GM21390 (cell line): Measurements from ENCODE around the gene ATP11B.

Source experiments
- ATAC-seq: cut with Tn5 transposase; IDR thresholded peaks from one replicate; pipeline ENCODE4 v1.9.1; 2021; ENCODE audit not compliant: unreplicated experiment

ATP11B gene

GRCh38 chr3:182908471-182908870, 115.2 kb downstream of the ATP11B start:
- no peak for ATAC-seq

- ATAC-seq, result no peak
Measured at GRCh38 chr3:182909318-182910040, 116.2 kb downstream of the ATP11B start.

DNA sequence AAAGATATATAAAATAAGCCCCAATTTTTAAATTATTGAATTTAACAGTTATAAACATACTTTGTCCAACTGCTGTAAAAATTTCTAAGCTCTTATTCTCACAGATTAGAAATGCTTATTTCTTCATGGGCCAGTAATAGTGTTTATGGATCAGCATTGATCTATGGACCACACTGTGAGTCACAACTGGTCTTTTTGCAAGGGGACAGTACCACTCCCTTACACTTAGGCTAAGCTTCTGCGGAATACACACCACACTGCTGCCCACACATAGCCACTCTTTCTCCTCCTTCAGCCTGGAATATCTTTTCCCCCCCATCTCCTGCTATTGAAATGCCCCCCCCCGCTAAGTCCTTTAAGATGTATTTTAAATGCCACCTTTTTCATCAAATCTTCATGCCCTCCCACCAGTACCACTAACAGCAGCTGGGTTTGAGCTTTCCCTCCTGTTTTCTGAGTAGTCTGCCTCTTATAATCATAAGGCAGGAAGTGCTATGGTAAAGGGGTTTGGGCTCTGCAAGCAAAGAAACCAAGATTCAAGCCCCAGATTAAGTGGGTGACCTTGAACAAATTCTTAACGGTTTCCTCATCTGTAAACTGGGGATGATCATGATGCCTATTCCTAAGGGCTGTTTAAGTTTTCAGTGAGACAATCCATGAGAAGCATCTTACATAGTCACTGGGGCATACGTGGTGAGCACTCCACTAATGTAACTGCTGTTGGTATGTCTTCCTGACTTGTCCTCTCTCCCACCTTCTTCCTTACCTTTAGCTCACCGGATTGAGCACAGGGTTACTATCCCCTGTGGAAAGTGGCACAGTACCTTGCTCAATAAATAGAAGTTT, 117.9 kb downstream of the ATP11B start:
- ATAC-seq, result no peak

DNA sequence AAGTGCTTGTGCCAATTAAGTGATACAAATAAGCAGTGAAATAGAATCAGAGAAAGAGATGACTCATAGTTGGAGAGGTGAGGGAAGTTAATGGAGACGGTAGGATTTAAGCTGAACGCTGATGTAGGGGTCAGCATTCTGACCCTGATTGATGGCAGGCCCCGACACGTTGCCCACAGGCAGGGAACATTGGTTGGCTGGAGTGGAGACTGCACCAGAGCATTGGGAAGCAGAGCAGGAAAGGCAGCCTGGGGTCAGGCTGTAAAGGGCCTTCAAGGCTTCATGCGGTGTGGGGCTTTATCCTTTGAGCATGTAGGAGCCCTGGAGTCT, 118.4 kb downstream of the ATP11B start:
- no peak for ATAC-seq

- no peak for ATAC-seq
Measured at GRCh38 chr3:182912474-182912873, 119.2 kb downstream of the ATP11B start.

DNA sequence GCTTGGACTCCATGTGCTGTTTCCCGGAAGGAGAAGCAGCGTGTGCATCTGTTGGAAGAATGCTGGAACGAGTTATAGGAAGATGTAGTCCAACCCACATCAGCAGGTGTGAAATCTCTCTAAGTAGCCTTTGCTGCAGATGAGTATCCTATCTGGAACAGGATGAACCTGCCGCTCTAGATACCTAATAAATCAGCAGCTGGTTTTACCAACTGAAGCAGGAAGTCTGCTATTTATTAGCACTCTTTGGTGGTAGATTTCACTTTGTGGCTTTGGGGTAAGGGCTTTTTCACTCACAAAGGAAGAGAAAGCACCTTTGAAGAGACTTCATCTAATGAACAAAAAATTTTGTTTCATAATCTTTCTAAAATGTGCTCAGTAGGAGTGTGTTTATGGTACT, 120.6 kb downstream of the ATP11B start:
- peak; percentile 91 for ATAC-seq

DNA sequence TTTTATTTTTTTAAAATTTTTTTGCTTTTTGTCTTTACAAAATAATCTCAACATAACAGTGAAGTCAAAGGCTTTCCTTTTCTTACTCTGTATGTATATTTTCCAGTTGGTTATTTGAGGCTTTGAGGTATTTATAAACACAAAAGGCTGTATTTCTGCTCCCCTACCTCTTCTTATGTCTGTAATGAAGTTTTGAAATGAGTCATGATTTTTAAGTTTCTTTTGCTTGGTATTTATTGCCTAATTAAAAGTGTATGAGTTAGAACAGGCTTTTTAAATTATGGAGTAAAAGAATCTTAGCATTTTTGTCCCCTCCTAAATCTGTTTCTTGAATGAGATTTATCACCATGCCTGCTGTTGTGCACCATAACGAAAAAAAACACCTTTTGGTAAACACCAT, 121.0 kb downstream of the ATP11B start:
- ATAC-seq, result peak; percentile 45

GRCh38 chr3:182917134-182917533, 123.8 kb downstream of the ATP11B start:
- no peak for ATAC-seq

DNA sequence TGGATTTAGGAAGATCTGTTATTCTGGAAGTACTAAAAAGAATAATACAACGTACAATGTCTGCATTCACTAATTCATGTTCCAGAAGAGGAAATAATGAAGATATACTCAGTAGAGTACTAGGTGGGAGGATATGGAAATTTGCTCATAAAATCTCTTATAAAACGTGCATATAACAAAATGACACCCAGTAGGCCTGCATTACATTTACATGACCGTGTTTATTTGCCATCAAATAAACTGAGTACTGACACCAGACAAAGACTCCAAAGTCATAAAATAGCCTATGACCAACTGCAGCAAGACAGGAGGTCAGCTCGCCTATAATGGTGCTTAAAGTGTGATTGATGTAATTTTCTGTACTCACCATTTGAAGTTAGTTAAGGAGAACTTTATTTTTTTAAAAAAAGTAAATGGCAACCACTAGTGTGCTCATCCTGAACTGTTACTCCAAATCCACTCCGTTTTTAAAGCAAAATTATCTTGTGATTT, 126.6 kb downstream of the ATP11B start:
- ATAC-seq, result no peak

DNA sequence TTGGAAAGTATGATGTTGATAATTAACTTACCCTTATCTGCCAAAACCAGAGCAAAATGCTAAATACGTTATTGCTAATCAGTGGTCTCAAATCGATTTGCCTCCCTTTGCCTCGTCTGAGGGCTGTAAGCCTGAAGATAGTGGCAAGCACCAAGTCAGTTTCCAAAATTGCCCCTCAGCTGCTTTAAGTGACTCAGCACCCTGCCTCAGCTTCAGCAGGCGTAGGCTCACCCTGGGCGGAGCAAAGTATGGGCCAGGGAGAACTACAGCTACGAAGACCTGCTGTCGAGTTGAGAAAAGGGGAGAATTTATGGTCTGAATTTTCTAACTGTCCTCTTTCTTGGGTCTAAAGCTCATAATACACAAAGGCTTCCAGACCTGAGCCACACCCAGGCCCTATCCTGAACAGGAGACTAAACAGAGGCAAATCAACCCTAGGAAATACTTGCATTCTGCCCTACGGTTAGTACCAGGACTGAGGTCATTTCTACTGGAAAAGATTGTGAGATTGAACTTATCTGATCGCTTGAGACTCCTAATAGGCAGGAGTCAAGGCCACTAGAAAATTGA, 127.3 kb downstream of the ATP11B start:
- ATAC-seq, result no peak

DNA sequence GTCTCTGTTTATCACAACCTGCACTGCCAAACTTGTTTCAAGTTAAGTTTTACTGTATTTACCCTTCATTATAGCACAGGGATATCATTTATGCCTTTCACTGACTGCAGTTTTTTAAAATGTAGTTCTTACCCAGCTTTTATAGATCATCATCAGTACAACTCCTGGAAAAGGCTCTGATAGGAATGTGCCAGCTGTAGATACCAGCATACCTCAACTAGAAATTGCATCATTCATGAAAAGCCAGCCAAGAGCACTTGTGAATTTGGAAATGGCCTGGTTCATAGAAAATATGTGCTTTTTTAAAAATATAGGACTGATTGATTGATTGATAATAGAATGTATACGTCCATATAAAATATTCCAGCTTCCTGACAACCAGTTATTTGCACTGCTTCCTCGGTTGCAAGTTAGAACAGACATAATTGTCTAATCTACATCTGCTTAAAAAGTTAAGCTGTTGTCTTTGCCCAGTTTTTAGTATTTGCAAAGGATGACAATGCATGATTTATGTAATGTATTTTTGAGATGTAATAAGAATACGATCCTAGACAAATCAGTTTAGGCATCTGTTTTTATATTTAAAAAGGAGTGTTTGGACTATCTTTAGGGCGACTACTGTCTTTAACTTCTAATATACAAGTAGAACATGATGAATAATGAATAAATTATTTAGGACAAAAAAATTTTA, 128.5 kb downstream of the ATP11B start:
- ATAC-seq, result no peak

- peak; percentile 97 for ATAC-seq
Measured at GRCh38 chr3:182925330-182925943, 132.1 kb downstream of the ATP11B start.

GRCh38 chr3:182925944-182926337, 132.6 kb downstream of the ATP11B start:
- peak; percentile 11 for ATAC-seq

- ATAC-seq, result no peak
Measured at GRCh38 chr3:182935803-182936202, 142.5 kb downstream of the ATP11B start.

GRCh38 chr3:182936239-182936917, 143.1 kb downstream of the ATP11B start:
- ATAC-seq, result no peak

- ATAC-seq, result no peak
Measured at GRCh38 chr3:182936918-182937285, 143.6 kb downstream of the ATP11B start.

DNA sequence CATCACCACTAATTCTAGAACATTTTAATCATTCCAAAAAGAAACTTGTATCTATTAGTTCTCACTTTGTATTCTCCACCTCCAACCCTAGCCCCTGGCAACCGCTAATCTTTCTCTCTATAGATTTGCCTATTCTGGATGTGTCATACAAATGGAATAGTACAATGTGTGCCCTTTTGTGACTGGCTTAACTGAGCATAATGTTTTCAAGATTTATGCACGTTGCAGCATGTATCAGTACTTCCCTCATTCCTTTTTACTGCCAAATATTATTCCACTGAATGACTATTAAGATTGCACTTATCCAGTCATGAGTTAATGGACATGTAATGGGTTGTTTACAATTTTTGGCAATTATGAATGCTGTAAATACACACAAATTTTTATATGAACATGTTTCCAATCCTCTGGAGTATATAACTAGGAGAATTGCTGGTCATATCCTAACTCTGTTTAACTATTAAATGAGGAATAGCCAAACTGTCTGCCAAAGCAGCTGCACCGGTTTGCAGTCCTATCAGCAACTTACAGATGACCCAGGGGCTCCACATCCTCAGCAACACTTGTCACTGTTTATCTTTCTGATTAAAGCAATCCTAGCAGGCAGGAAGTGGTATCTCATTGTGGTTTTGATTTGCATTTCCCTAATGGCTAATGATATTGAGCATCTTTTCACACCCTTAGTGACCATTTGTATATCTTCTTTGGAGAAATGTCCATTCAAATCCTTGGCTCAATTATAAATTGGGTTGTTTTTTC, 144.2 kb downstream of the ATP11B start:
- peak; percentile 94 for ATAC-seq

DNA sequence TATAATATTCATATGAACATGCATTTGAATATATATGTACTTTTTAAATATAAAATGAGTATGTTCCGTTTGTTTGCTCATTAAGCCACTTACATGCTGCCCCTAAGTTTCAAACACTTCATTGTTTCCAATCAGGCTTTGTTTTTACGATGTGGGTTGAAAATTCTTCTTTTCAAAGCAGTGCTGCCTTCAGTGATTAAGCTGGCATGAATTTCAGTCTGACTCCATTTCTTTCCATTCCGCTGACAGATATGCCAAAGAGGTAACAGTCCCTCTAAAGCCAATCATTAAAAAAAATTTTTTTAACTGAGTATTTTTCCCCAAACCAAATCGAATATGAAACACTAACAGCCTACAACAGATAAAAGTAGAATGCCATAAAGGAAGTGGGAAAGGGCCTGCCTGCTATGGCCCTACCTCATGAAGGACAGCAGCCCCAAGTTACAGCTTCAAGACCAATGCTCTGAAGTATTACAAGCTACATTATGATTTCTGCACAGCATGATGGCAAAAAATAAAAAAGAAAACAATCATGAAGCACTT, 147.0 kb downstream of the ATP11B start:
- no peak for ATAC-seq

DNA sequence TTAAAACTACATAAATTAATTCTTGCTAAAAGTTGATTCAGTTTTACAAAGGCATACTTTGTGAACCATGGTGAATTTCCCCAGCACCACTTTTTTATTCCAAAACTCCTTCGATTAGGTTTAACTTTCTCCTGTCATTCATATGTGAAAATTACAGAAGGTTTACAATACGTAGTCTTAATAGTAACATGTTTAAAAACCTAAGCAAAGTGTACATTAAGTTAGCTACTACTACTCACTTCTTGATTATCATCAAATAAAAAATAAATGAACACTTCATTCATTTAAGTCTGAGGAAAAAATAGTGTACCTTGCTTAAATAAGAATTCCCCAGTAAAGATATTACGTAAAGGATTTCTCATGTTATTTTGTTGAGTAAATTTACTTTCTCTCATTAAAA, 148.4 kb downstream of the ATP11B start:
- ATAC-seq, result no peak
